CD8-positive, alpha-beta memory T cell (primary cell): ENCODE measurements around the gene DNAJC27. TPM values are rescaled to one million over a fixed set of nuclear protein-coding genes. Genes with fewer than 3 reads are reported as not detected.

Experiments used
- CTCF ChIA-PET: fragments of 350-600 bp; sonication (Branson Sonifier 250); formaldehyde crosslinking; loops from one replicate; lab custom pipeline; 2021; ENCODE audit warnings: antibody characterized with exemption; lab: Charles Lee
- POLR2A ChIA-PET: fragments of 350-600 bp; sonication (Branson Sonifier 250); formaldehyde crosslinking; loops from one replicate; lab custom pipeline; 2021; ENCODE audit warnings: antibody characterized with exemption; lab: Charles Lee
- DNase-seq, 5 donors: peaks; one replicate each; pipeline versions ENCODE4 v3.0.0 to v3.0.0-alpha.2; 2020 to 2022; ENCODE audit warnings: mixed read lengths in 1 of 5
- H3K27ac ChIP-seq: one replicate; pipeline ENCODE4 v1.7.0; 2013; ENCODE audit warnings: low read depth, mild to moderate bottlenecking, low read length, moderate library complexity
- H3K27me3 ChIP-seq: 2 replicates; pipeline ENCODE4 v1.7.0; 2013; ENCODE audit warnings: low read length, mild to moderate bottlenecking; ENCODE audit not compliant: insufficient read depth, poor library complexity, severe bottlenecking
- H3K36me3 ChIP-seq: 2 replicates; pipeline ENCODE4 v1.7.0; 2013; ENCODE audit warnings: mild to moderate bottlenecking, low read length, moderate library complexity; ENCODE audit not compliant: insufficient read depth
- H3K4me1 ChIP-seq: 2 replicates; pipeline ENCODE4 v1.7.0; 2013; ENCODE audit warnings: mild to moderate bottlenecking, low read length, moderate library complexity; ENCODE audit not compliant: insufficient read depth
- H3K4me3 ChIP-seq: 2 replicates; pipeline ENCODE4 v1.7.0; 2013; ENCODE audit warnings: mild to moderate bottlenecking, low read length
- H3K9me3 ChIP-seq: 2 replicates; pipeline ENCODE4 v1.7.0; 2013; ENCODE audit warnings: mild to moderate bottlenecking, low read length
- H3K27ac Mint-ChIP-seq, 8 donors: one replicate each; pipeline ENCODE4 v1.8.0; 2020 to 2021; ENCODE audit warnings: mixed read lengths in 8 of 8, mild to moderate bottlenecking in 6 of 8, inconsistent platforms in 3 of 8, moderate library complexity in 3 of 8
- H3K27me3 Mint-ChIP-seq, 2 donors: one replicate each; pipeline ENCODE4 v1.8.0; 2020 to 2021; ENCODE audit warnings: mixed read lengths in 2 of 2, mild to moderate bottlenecking in 1 of 2, moderate library complexity in 1 of 2
- H3K36me3 Mint-ChIP-seq, 3 donors: one replicate each; pipeline ENCODE4 v1.8.0; 2020 to 2021; ENCODE audit warnings: mixed read lengths in 3 of 3, inconsistent platforms in 1 of 3, mild to moderate bottlenecking in 1 of 3
- H3K4me1 Mint-ChIP-seq, 3 donors: one replicate each; pipeline ENCODE4 v1.8.0; 2020 to 2021; ENCODE audit warnings: mixed read lengths in 3 of 3, inconsistent platforms in 1 of 3, mild to moderate bottlenecking in 1 of 3
- H3K4me3 Mint-ChIP-seq, 7 donors: one replicate each; pipeline ENCODE4 v1.8.0; 2020 to 2021; ENCODE audit warnings: mixed read lengths in 7 of 7, mild to moderate bottlenecking in 6 of 7, moderate library complexity in 4 of 7, inconsistent platforms in 2 of 7
- H3K9me3 Mint-ChIP-seq, 5 donors: one replicate each; pipeline ENCODE4 v1.8.0; 2020 to 2022; ENCODE audit warnings: mixed read lengths in 5 of 5, mild to moderate bottlenecking in 3 of 5, moderate library complexity in 2 of 5, inconsistent platforms in 1 of 5
- polyA plus RNA-seq: library from polyadenylated mRNA; unstranded; fragments of 300-500 nt; fragmentation: Illumina TruSeq; gene quantifications from one replicate; pipeline ENCODE4 v1.2.3, GENCODE V29; 2021
- total RNA-seq, 2 experiments: library from RNA; stranded (reverse); gene quantifications; one replicate each; pipeline ENCODE4 v1.2.3, GENCODE V29; 2021

DNAJC27 gene
- total and polyA plus RNA-seq, 3 experiments from 2014 or later: 2.8 to 4.7 (median 4.4) TPM

DNA sequence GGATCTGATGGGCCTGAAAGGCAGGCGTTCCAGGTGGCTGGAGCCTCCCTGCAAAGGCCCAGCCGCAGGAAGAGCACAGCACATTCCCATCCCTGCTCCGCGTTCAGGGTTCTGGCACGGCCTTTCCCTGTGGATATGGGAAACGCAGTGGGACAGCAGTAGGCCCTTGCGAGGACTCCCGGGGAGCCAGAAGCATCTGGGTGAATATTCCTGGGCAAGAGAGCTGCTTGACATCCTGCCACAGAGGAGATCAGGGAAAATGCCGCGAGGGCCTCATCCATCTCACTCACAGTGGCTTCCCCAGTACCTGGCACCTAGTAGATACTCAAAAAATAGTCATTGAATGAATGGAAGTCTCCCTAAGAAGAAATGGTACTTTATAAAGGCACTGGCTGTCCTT, 48.6 kb downstream of the DNAJC27 start:
- H3K4me1 ChIP-seq: peaks cover 34% of the 10 kb centered on the region
- H3K9me3 Mint-ChIP-seq: no peaks in the 10 kb centered on the region
- no peaks in the 10 kb centered on the region for H3K27me3 Mint-ChIP-seq
- H3K27me3 ChIP-seq: no peaks in the 10 kb centered on the region
- peaks cover 20 to 30% (median 21%) of the 10 kb centered on the region in 3 donors for H3K4me1 Mint-ChIP-seq
- no peak for DNase-seq
- CTCF ChIA-PET: no interaction called here
- no peak overlapping the region for H3K27ac Mint-ChIP-seq
- no peaks in the 10 kb centered on the region for H3K36me3 ChIP-seq
- H3K27ac ChIP-seq: no peak overlapping the region
- H3K4me3 ChIP-seq: no peak overlapping the region
- no peaks in the 10 kb centered on the region for H3K9me3 ChIP-seq
- peak overlapping the region in 1 of 7 donors; percentile 77 for H3K4me3 Mint-ChIP-seq
- peaks cover 0 to 6% (median 0%) of the 10 kb centered on the region in 3 donors for H3K36me3 Mint-ChIP-seq
- POLR2A ChIA-PET: no interaction called here

DNA sequence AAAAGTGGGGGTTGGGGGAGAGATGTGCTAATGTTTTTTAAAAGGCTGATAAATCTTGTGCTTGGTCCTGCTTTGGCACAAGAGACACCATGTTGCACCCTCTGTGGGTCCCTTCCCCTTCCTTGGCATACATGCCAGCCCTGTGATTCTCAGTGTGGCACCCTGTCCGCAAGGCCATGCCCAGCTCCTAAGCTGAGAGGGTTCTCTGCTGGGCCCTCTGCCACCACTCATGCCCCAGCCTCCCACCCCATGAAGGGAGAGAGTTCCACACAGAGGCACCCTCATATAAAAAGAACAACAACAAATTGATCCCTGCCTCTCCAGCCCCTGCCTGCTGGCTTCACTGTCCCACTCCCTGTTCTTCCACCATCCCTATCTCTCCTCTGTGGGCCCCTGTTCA, 49.2 kb downstream of the DNAJC27 start:
- H3K27ac Mint-ChIP-seq: peak overlapping the region in 1 of 8 donors; percentile 15
- peaks cover 26 to 35% (median 27%) of the 10 kb centered on the region in 3 donors for H3K4me1 Mint-ChIP-seq
- no peaks in the 10 kb centered on the region for H3K9me3 Mint-ChIP-seq
- no peaks in the 10 kb centered on the region for H3K27me3 ChIP-seq
- no peak for DNase-seq
- H3K27me3 Mint-ChIP-seq: no peaks in the 10 kb centered on the region
- H3K36me3 Mint-ChIP-seq: peaks cover 0 to 6% (median 0%) of the 10 kb centered on the region in 3 donors
- H3K4me3 Mint-ChIP-seq: peak overlapping the region in 5 of 7 donors; percentile 5 to 77 (median 46)
- ChIA-PET CTCF (interaction anchor here (1.2 kb wide), 1 partner anchor 31 kb away, joined by 3 read pairs; no protein-coding TSS in a partner anchor), POLR2A (no interaction called here)
- no peak overlapping the region for H3K4me3 ChIP-seq
- H3K36me3 ChIP-seq: no peaks in the 10 kb centered on the region
- H3K9me3 ChIP-seq: no peaks in the 10 kb centered on the region
- H3K4me1 ChIP-seq: peaks cover 40% of the 10 kb centered on the region
- H3K27ac ChIP-seq: no peak overlapping the region

DNA sequence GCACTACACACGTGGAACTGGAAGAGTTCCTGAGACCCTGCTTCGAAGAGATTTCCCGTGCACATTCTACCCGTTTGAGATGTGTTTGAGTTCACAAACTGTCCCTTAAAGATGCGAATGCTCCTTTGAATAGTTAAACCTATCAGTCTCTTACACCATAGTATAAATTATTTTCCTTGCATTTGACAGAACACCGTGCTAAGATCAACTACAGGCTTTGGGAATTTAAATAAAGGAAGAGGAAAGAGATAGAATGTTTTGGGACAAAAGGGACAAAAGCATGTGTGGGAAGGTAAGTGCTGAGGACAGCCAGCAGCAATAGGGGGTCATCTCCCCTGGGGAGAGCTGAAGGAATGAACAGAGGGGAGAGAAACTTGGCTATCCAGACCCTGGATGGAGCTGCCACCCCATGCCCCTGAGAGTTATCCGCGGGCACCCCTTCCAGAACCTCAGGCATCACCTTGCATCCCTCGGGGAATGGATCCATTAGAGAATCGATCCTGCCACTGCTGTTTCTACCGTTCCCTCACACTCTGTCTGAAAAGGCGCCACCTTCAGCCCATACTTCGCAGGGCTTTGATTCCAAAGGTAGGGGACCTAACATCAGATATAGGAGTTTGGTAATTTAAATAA, 50.8 kb downstream of the DNAJC27 start:
- DNase-seq: no peak
- peak overlapping the region; percentile 47 to 84 (median 66) for H3K27ac Mint-ChIP-seq
- no peaks in the 10 kb centered on the region for H3K27me3 Mint-ChIP-seq
- H3K27ac ChIP-seq: no peak overlapping the region
- H3K4me1 Mint-ChIP-seq: peaks cover 29 to 35% (median 33%) of the 10 kb centered on the region in 3 donors
- ChIA-PET POLR2A (no interaction called here), CTCF (interaction anchor here (1.1 kb wide), 1 partner anchor 11 kb away, joined by 4 read pairs; no protein-coding TSS in a partner anchor)
- no peaks in the 10 kb centered on the region for H3K9me3 Mint-ChIP-seq
- H3K36me3 Mint-ChIP-seq: peaks cover 0 to 6% (median 0%) of the 10 kb centered on the region in 3 donors
- peak overlapping the region; percentile 72 to 92 (median 83) for H3K4me3 Mint-ChIP-seq
- no peaks in the 10 kb centered on the region for H3K36me3 ChIP-seq
- H3K27me3 ChIP-seq: no peaks in the 10 kb centered on the region
- peaks cover 34% of the 10 kb centered on the region for H3K4me1 ChIP-seq
- peak overlapping the region; percentile 38 for H3K4me3 ChIP-seq
- no peaks in the 10 kb centered on the region for H3K9me3 ChIP-seq

GRCh38 chr2:24920098-24920808, 51.5 kb downstream of the DNAJC27 start, which contains the start of gene ADCY3:
Gene ADCY3, minus strand, starts transcription at chr2:24920237. Its CDS starts 1,250 bp downstream, at chr2:24918987.
- ChIA-PET POLR2A (interaction anchor here (1.3 kb wide), 1 partner anchor 52 kb away, joined by 5 read pairs; no protein-coding TSS in a partner anchor), CTCF (interaction anchor here (1.0 to 1.1 kb wide), 2 partner anchors 10 to 54 kb away, joined by 3 to 4 read pairs; no protein-coding TSS in a partner anchor)
- H3K27ac ChIP-seq: peak within 1 kb of the TSS; percentile 51

DNA sequence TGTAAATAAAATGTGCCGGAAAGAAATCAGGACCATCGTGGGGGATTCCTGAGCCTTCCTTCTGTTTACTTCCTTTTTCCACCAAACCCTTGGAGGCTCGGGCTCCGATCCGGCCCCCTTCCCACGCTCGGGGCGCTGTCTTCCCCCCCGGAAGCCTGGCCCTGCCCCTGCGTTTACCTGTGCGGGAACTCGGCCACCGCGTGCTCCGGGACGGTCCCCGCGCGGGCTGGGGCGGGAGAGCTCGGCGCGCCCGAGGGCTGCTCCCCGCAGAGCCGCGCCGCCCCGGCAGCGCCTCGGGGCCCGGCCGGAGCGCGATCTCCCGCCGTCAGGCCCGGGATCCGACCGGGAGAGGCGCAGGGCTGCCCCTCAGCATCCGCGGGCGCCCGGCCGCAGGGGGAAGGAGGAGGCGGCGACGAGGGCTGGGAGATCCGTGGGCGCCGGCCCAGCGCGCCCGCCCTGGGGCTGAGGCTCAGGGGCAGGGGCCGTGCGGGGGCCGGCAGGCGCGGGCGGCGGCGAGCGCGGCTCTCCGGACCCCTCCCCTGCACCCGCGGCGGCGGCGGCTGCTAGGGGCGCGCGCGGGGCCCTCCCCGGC, 52.2 kb downstream of the DNAJC27 start:
- H3K4me3 ChIP-seq: peak overlapping the region; percentile 77
- no peaks in the 10 kb centered on the region for H3K9me3 ChIP-seq
- H3K4me3 Mint-ChIP-seq: peak overlapping the region; percentile 89 to 97 (median 93)
- POLR2A ChIA-PET: interaction anchor here (0.6 to 1.3 kb wide), 3 partner anchors 51 to 333 kb away, joined by 3 to 5 read pairs (median 3); no protein-coding TSS in a partner anchor
- DNase-seq: no peak
- H3K27me3 ChIP-seq: no peaks in the 10 kb centered on the region
- H3K4me1 Mint-ChIP-seq: peaks cover 33 to 41% (median 37%) of the 10 kb centered on the region in 3 donors
- H3K27ac Mint-ChIP-seq: peak overlapping the region in 7 of 8 donors; percentile 79 to 96 (median 93)
- H3K36me3 ChIP-seq: no peaks in the 10 kb centered on the region
- H3K4me1 ChIP-seq: peaks cover 32% of the 10 kb centered on the region
- no peaks in the 10 kb centered on the region for H3K27me3 Mint-ChIP-seq
- CTCF ChIA-PET: interaction anchor here (1.0 kb wide), 1 partner anchor 54 kb away, joined by 3 read pairs; no protein-coding TSS in a partner anchor
- H3K27ac ChIP-seq: peak overlapping the region; percentile 51
- no peaks in the 10 kb centered on the region for H3K9me3 Mint-ChIP-seq
- peaks cover 0 to 6% (median 0%) of the 10 kb centered on the region in 3 donors for H3K36me3 Mint-ChIP-seq

More at GRCh38 chr2:24920098-24920808, 51.5 kb downstream of the DNAJC27 start, which contains the start of gene ADCY3:
- Histone ChIP-seq H3K27me3 (no peaks in the 10 kb centered on the region), H3K36me3 (no peaks in the 10 kb centered on the region), H3K9me3 (no peaks in the 10 kb centered on the region), H3K4me1 (peaks cover 32% of the 10 kb centered on the region), H3K4me3 (peak within 1 kb of the TSS; percentile 77)
- Mint-ChIP-seq H3K4me1 (peaks cover 29 to 35% (median 33%) of the 10 kb centered on the region in 3 donors), H3K27ac (peak within 1 kb of the TSS; percentile 58 to 96 (median 92)), H3K27me3 (no peaks in the 10 kb centered on the region), H3K36me3 (peaks cover 0 to 6% (median 0%) of the 10 kb centered on the region in 3 donors), H3K4me3 (peak within 1 kb of the TSS; percentile 90 to 97 (median 93)), H3K9me3 (no peaks in the 10 kb centered on the region)
- peak; percentile 54 to 73 (median 62) for DNase-seq

GRCh38 chr2:24919037-24919505, 52.7 kb downstream of the DNAJC27 start:
- H3K27me3 Mint-ChIP-seq: no peaks in the 10 kb centered on the region
- H3K4me1 Mint-ChIP-seq: peaks cover 33 to 41% (median 38%) of the 10 kb centered on the region in 3 donors
- peak; percentile 61 to 80 (median 69) for DNase-seq
- peak overlapping the region; percentile 58 to 96 (median 92) for H3K27ac Mint-ChIP-seq
- ChIA-PET CTCF (interaction anchor here (1.0 kb wide), 1 partner anchor 55 kb away, joined by 3 read pairs; no protein-coding TSS in a partner anchor), POLR2A (interaction anchor here (0.6 to 1.3 kb wide), 3 partner anchors 52 to 334 kb away, joined by 3 to 5 read pairs (median 3); no protein-coding TSS in a partner anchor)
- H3K36me3 ChIP-seq: no peaks in the 10 kb centered on the region
- H3K4me3 ChIP-seq: peak overlapping the region; percentile 77
- H3K27ac ChIP-seq: peak overlapping the region; percentile 51
- H3K4me1 ChIP-seq: peaks cover 32% of the 10 kb centered on the region
- H3K9me3 Mint-ChIP-seq: no peaks in the 10 kb centered on the region
- no peaks in the 10 kb centered on the region for H3K27me3 ChIP-seq
- H3K9me3 ChIP-seq: no peaks in the 10 kb centered on the region
- H3K36me3 Mint-ChIP-seq: peaks cover 0 to 6% (median 0%) of the 10 kb centered on the region in 3 donors
- peak overlapping the region; percentile 89 to 97 (median 93) for H3K4me3 Mint-ChIP-seq

- Mint-ChIP-seq H3K9me3 (no peaks in the 10 kb centered on the region), H3K36me3 (peaks cover 0 to 6% (median 0%) of the 10 kb centered on the region in 3 donors), H3K4me1 (peaks cover 33 to 41% (median 38%) of the 10 kb centered on the region in 3 donors), H3K4me3 (peak overlapping the region; percentile 89 to 97 (median 93)), H3K27me3 (no peaks in the 10 kb centered on the region), H3K27ac (peak overlapping the region in 7 of 8 donors; percentile 79 to 96 (median 93))
- Histone ChIP-seq H3K4me3 (peak overlapping the region; percentile 77), H3K4me1 (peaks cover 32% of the 10 kb centered on the region), H3K36me3 (no peaks in the 10 kb centered on the region), H3K9me3 (no peaks in the 10 kb centered on the region), H3K27me3 (no peaks in the 10 kb centered on the region), H3K27ac (no peak overlapping the region)
- DNase-seq: no peak
- ChIA-PET POLR2A (interaction anchor here (0.8 to 1.3 kb wide), 2 partner anchors 52 to 54 kb away, joined by 3 to 5 read pairs; no protein-coding TSS in a partner anchor), CTCF (no interaction called here)
These were observed 53.3 kb downstream of the DNAJC27 start for GRCh38 chr2:24918326-24919036.
